ENCODE data around the gene FRY.

GRCh38 chr13:32340914-32341313, 309.3 kb downstream of the FRY start:
- no peak for TF ChIP-seq BHLHE40 (IDR thresholded peaks at IDR 0.05; ENCODE audit: borderline replicate concordance in 1 of 2, low read depth in 2 of 2, low read length in 1 of 2)
- TF ChIP-seq, protein P1, sequence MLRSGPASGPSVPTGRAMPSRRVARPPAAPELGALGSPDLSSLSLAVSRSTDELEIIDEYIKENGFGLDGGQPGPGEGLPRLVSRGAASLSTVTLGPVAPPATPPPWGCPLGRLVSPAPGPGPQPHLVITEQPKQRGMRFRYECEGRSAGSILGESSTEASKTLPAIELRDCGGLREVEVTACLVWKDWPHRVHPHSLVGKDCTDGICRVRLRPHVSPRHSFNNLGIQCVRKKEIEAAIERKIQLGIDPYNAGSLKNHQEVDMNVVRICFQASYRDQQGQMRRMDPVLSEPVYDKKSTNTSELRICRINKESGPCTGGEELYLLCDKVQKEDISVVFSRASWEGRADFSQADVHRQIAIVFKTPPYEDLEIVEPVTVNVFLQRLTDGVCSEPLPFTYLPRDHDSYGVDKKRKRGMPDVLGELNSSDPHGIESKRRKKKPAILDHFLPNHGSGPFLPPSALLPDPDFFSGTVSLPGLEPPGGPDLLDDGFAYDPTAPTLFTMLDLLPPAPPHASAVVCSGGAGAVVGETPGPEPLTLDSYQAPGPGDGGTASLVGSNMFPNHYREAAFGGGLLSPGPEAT (IDR thresholded peaks at IDR 0.05; ENCODE audit: low read depth): no peak
- TF ChIP-seq CREM (IDR thresholded peaks at IDR 0.05; ENCODE audit: low read depth): no peak
